ENCODE results near the gene GJE1.

DNA sequence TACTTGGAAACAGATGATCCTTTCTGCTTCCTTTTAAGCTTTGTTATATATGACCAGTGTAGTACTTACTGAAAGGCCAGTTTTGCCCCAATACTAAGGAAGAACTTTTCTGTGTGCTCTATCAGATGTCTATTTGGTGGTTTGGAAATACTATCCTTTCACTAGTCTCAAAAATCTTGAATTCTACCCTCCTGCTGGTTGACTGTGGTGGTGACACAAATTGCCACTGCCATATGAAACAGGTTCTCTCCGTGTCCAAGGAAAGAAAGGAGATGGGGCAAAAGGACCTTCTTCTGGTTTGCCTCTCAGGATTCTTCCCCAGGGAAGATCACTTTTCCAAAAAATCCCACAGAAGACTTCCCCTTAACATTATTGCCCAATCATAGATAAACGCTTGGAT lies 6.2 kb downstream of the GJE1 start:
- TF ChIP-seq, protein P1, sequence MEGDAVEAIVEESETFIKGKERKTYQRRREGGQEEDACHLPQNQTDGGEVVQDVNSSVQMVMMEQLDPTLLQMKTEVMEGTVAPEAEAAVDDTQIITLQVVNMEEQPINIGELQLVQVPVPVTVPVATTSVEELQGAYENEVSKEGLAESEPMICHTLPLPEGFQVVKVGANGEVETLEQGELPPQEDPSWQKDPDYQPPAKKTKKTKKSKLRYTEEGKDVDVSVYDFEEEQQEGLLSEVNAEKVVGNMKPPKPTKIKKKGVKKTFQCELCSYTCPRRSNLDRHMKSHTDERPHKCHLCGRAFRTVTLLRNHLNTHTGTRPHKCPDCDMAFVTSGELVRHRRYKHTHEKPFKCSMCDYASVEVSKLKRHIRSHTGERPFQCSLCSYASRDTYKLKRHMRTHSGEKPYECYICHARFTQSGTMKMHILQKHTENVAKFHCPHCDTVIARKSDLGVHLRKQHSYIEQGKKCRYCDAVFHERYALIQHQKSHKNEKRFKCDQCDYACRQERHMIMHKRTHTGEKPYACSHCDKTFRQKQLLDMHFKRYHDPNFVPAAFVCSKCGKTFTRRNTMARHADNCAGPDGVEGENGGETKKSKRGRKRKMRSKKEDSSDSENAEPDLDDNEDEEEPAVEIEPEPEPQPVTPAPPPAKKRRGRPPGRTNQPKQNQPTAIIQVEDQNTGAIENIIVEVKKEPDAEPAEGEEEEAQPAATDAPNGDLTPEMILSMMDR (IDR thresholded peaks at IDR 0.05): no peak
- no peak for TF ChIP-seq POLR2A (IDR thresholded peaks at IDR 0.05)
